Neural cell (in vitro differentiated cells): Measurements from ENCODE around the gene HDAC11. TPM values are rescaled to one million over a fixed set of nuclear protein-coding genes. Genes with fewer than 3 reads are reported as not detected.

Experiments
- H2AFZ ChIP-seq: fragments of 200-600, 300-800 bp; sonication (generic), shearing (Covaris generic); 2 replicates; pipeline ENCODE4 v1.6.0; 2014; ENCODE audit warnings: low read depth, mild to moderate bottlenecking, antibody characterized with exemption, low read length, moderate library complexity
- H3F3A ChIP-seq: fragments of 200-600 bp; shearing (Covaris generic); 2 replicates; pipeline ENCODE4 v1.6.1; 2016; ENCODE audit warnings: mild to moderate bottlenecking, moderate library complexity, mixed read lengths, antibody characterized with exemption, low read length; ENCODE audit not compliant: insufficient read depth, poor library complexity, severe bottlenecking
- H3K27ac ChIP-seq: fragments of 200-600, 300-800 bp; sonication (generic), shearing (Covaris generic); 2 replicates; pipeline ENCODE4 v1.5.1; 2014; ENCODE audit warnings: mild to moderate bottlenecking, low read length, moderate library complexity
- H3K27me3 ChIP-seq: fragments of 300-800, 200-600 bp; sonication (generic), shearing (Covaris generic); 2 replicates; pipeline ENCODE4 v1.6.0; 2014; ENCODE audit warnings: mild to moderate bottlenecking, low read depth, low read length, moderate library complexity; ENCODE audit not compliant: insufficient read depth
- H3K36me3 ChIP-seq: fragments of 300-800, 200-600 bp; sonication (generic), shearing (Covaris generic); 2 replicates; pipeline ENCODE4 v1.5.1; 2014; ENCODE audit warnings: mild to moderate bottlenecking, antibody characterized with exemption, low read length, moderate library complexity; ENCODE audit not compliant: insufficient read depth
- H3K4me2 ChIP-seq: fragments of 300-800, 200-600 bp; sonication (generic), shearing (Covaris generic); 2 replicates; pipeline ENCODE4 v1.6.0; 2014; ENCODE audit warnings: mild to moderate bottlenecking, low read length
- H3K4me3 ChIP-seq: fragments of 300-800, 200-600 bp; sonication (generic), shearing (Covaris generic); 2 replicates; pipeline ENCODE4 v1.5.1; 2014; ENCODE audit warnings: mild to moderate bottlenecking, low read length, moderate library complexity
- H3K79me2 ChIP-seq: fragments of 200-600 bp; shearing (Covaris generic); replicated peaks from 2 replicates; pipeline ENCODE4 v1.6.0; 2014; ENCODE audit warnings: mild to moderate bottlenecking, low read length, moderate library complexity; ENCODE audit not compliant: insufficient read depth
- H3K9ac ChIP-seq: fragments of 300-800, 200-600 bp; sonication (generic), shearing (Covaris generic); 2 replicates; pipeline ENCODE4 v1.6.1; 2016; ENCODE audit warnings: mild to moderate bottlenecking, low read length, mixed read lengths
- H3K9me2 ChIP-seq: fragments of 200-600 bp; shearing (Covaris generic); 2 replicates; pipeline ENCODE4 v1.6.1; 2016; ENCODE audit warnings: mild to moderate bottlenecking, low read length, mixed read lengths; ENCODE audit not compliant: insufficient read depth
- H3K9me3 ChIP-seq: fragments of 200-600, 300-800 bp; sonication (generic), shearing (Covaris generic); 2 replicates; pipeline ENCODE4 v1.6.1; 2016; ENCODE audit warnings: mild to moderate bottlenecking, mixed run types, low read length, moderate library complexity, mixed read lengths
- H4K20me1 ChIP-seq: fragments of 200-600 bp; shearing (Covaris generic); 2 replicates; pipeline ENCODE4 v1.6.1; 2016; ENCODE audit warnings: mild to moderate bottlenecking, mixed run types; ENCODE audit not compliant: insufficient read depth
- EP300 ChIP-seq: fragments of 450-650 bp; conservative IDR thresholded peaks from 2 replicates; pipeline ENCODE4 v1.6.1; 2014; ENCODE audit warnings: antibody characterized with exemption, mild to moderate bottlenecking, moderate library complexity; ENCODE audit not compliant: poor library complexity, severe bottlenecking
- EZH2 ChIP-seq: fragments of 200-600, 300-800 bp; shearing (Covaris generic), sonication (generic); IDR thresholded peaks from 2 replicates; pipeline ENCODE4 v1.6.1; 2014; ENCODE audit warnings: antibody characterized with exemption, low read length, borderline replicate concordance, mild to moderate bottlenecking; ENCODE audit not compliant: insufficient read depth, poor library complexity, severe bottlenecking
- MXI1 ChIP-seq: fragments of 450-650 bp; conservative IDR thresholded peaks from 2 replicates; pipeline ENCODE4 v1.6.1; 2014; ENCODE audit warnings: antibody characterized with exemption, mild to moderate bottlenecking; ENCODE audit not compliant: poor library complexity, severe bottlenecking
- POLR2AphosphoS5 ChIP-seq: IDR thresholded peaks from 2 replicates; pipeline ENCODE4 v1.6.1; 2012
- RAD21 ChIP-seq: fragments of 450-650 bp; conservative IDR thresholded peaks from 2 replicates; pipeline ENCODE4 v1.6.1; 2014; ENCODE audit warnings: antibody characterized with exemption, mild to moderate bottlenecking, moderate library complexity
- SMC3 ChIP-seq: fragments of 450-650 bp; conservative IDR thresholded peaks from 2 replicates; pipeline ENCODE4 v1.6.1; 2014; ENCODE audit warnings: antibody characterized with exemption, mild to moderate bottlenecking, moderate library complexity; ENCODE audit not compliant: poor library complexity
- TAF1 ChIP-seq: IDR thresholded peaks from 2 replicates; pipeline ENCODE4 v1.6.1; 2012; ENCODE audit warnings: low read depth
- polyA plus RNA-seq: library from polyadenylated mRNA; depleted of rRNA; stranded (reverse); fragments of >200 nt; gene quantifications from 2 replicates; pipeline ENCODE4 v1.2.3, GENCODE V29; 2014
- TF ChIP-seq, protein P1 (sequence below): IDR thresholded peaks from 2 replicates; pipeline ENCODE4 v1.6.1; 2012; ENCODE audit warnings: borderline replicate concordance
- TF ChIP-seq, protein P2 (sequence below): fragments of 450-650 bp; IDR thresholded peaks from 2 replicates; pipeline ENCODE4 v1.5.1; 2014; ENCODE audit warnings: antibody characterized with exemption, mild to moderate bottlenecking, moderate library complexity; ENCODE audit not compliant: poor library complexity, severe bottlenecking

The HDAC11 gene
- polyA plus RNA-seq, 1 donor from 2014 or later, result 14.8 TPM

DNA sequence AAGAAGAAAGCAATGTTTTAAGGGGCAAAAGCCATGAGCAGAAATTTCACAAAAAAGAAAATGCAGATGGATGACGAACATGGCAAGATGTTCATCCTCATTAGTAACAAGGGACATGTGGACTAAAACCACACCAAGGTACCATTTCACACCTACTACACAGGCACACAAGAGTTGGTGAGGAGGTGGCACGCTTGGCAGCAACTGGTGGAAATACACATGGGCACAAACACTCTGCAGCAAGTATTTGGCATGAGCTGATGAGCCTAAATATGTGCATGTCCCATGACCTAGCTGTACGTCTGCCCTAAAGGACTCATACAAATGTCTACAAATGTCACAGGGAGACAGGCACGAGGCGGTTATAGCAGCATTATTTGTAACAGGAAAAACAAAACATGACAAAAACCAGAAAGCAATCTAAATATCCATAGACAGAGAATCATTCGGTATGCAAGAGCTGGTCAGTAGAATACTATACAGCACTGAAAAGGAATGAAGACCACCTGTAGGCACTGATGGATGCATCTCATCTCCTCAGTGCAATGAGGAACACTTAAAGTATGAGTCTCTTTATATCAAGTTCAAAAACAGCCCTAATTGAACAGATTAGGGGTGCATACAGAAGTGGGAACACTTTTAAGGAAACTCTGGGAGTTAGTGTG is 57.3 kb downstream of the HDAC11 start:
- no peaks in the 10 kb centered on the region for H3K36me3 ChIP-seq
- no peak for TF ChIP-seq MXI1
- TF ChIP-seq, protein P1, sequence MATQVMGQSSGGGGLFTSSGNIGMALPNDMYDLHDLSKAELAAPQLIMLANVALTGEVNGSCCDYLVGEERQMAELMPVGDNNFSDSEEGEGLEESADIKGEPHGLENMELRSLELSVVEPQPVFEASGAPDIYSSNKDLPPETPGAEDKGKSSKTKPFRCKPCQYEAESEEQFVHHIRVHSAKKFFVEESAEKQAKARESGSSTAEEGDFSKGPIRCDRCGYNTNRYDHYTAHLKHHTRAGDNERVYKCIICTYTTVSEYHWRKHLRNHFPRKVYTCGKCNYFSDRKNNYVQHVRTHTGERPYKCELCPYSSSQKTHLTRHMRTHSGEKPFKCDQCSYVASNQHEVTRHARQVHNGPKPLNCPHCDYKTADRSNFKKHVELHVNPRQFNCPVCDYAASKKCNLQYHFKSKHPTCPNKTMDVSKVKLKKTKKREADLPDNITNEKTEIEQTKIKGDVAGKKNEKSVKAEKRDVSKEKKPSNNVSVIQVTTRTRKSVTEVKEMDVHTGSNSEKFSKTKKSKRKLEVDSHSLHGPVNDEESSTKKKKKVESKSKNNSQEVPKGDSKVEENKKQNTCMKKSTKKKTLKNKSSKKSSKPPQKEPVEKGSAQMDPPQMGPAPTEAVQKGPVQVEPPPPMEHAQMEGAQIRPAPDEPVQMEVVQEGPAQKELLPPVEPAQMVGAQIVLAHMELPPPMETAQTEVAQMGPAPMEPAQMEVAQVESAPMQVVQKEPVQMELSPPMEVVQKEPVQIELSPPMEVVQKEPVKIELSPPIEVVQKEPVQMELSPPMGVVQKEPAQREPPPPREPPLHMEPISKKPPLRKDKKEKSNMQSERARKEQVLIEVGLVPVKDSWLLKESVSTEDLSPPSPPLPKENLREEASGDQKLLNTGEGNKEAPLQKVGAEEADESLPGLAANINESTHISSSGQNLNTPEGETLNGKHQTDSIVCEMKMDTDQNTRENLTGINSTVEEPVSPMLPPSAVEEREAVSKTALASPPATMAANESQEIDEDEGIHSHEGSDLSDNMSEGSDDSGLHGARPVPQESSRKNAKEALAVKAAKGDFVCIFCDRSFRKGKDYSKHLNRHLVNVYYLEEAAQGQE, result no peak
- no peak for TF ChIP-seq SMC3
- TF ChIP-seq RAD21, result no peak
- TF ChIP-seq TAF1, result no peak
- no peak for TF ChIP-seq EZH2
- no peak overlapping the region for H3K4me2 ChIP-seq
- H3K4me3 ChIP-seq, result no peak overlapping the region
- no peaks in the 10 kb centered on the region for H4K20me1 ChIP-seq
- H3K9me3 ChIP-seq, result no peaks in the 10 kb centered on the region
- no peaks in the 10 kb centered on the region for H3F3A ChIP-seq
- no peaks in the 10 kb centered on the region for H3K9me2 ChIP-seq
- no peaks in the 10 kb centered on the region for H3K79me2 ChIP-seq
- H3K27me3 ChIP-seq, result no peaks in the 10 kb centered on the region
- no peak overlapping the region for H3K9ac ChIP-seq
- no peak overlapping the region for H3K27ac ChIP-seq
- H2AFZ ChIP-seq, result no peak overlapping the region

DNA sequence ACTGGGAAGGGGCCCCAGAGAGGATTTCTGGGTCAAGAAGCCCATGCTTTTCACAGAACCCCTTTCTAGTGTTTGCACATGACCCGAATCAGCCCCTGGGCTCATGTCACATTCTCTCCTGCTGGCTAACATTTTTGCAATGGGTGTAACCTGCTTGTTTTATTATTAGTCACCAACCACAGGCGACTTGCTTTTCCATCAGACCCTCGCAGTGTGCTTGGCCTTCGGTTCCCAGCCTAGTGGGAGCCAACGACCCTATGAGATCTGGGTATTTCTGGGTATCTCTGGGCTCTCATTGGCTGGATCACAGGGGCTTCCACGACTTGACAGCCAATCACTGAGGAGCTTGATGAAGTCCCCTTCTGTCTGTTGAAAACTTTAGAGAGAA is 57.8 kb downstream of the HDAC11 start:
- H3K4me3 ChIP-seq, result no peak overlapping the region
- no peaks in the 10 kb centered on the region for H3K9me3 ChIP-seq
- H3K9ac ChIP-seq, result no peak overlapping the region
- H3K36me3 ChIP-seq, result no peaks in the 10 kb centered on the region
- no peaks in the 10 kb centered on the region for H3K9me2 ChIP-seq
- no peaks in the 10 kb centered on the region for H3K27me3 ChIP-seq
- no peak overlapping the region for H2AFZ ChIP-seq
- no peaks in the 10 kb centered on the region for H3K79me2 ChIP-seq
- H3K4me2 ChIP-seq, result no peak overlapping the region
- no peaks in the 10 kb centered on the region for H4K20me1 ChIP-seq
- TF ChIP-seq EZH2 (no peak), POLR2AphosphoS5 (no peak)
- H3F3A ChIP-seq, result no peaks in the 10 kb centered on the region
- H3K27ac ChIP-seq, result no peak overlapping the region

DNA sequence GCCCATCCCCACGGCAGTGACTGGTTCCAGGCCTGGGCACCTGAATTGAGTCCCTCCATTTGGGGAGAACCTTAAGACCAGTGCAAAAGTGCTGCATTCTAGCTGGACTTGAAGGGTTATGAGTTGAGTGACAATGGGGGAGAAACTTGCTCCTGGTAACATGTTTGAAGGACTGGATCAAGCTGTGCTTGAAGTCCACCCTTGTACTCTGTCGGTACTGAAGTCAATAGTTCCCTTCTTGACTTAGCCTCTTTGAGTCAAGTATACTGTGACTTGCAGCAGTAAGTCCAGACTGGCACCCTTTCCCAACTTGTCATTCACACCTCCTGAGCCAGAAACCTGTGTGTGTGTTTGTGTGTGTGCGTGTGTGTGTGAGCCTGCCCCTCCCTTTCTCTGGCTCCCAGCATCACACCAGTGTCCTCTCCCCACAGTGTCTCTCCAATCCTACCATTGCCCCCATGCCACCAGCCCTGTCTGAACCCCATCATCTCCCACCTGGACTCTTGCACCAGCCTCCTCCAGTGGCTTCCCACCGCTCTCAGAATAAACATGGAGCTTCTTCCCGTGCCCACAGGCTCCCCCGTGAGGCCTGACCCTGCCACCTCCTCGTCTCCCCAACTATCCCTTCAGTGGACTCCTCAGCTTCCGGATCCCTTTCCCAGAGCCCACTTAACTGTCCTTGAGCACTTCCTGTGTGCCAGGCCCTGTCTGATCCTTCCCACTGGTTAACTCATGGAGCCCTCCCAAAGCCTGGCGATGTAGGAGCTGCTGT is 58.6 kb downstream of the HDAC11 start:
- no peak for TF ChIP-seq MXI1
- no peak for TF ChIP-seq EZH2
- TF ChIP-seq TAF1, result no peak
- TF ChIP-seq, protein P1, result no peak
- TF ChIP-seq POLR2AphosphoS5, result no peak
- TF ChIP-seq RAD21, result no peak
- no peak for TF ChIP-seq EP300
- TF ChIP-seq, protein P2, sequence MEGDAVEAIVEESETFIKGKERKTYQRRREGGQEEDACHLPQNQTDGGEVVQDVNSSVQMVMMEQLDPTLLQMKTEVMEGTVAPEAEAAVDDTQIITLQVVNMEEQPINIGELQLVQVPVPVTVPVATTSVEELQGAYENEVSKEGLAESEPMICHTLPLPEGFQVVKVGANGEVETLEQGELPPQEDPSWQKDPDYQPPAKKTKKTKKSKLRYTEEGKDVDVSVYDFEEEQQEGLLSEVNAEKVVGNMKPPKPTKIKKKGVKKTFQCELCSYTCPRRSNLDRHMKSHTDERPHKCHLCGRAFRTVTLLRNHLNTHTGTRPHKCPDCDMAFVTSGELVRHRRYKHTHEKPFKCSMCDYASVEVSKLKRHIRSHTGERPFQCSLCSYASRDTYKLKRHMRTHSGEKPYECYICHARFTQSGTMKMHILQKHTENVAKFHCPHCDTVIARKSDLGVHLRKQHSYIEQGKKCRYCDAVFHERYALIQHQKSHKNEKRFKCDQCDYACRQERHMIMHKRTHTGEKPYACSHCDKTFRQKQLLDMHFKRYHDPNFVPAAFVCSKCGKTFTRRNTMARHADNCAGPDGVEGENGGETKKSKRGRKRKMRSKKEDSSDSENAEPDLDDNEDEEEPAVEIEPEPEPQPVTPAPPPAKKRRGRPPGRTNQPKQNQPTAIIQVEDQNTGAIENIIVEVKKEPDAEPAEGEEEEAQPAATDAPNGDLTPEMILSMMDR, result no peak
- no peak for TF ChIP-seq SMC3
- no peaks in the 10 kb centered on the region for H3F3A ChIP-seq
- no peaks in the 10 kb centered on the region for H4K20me1 ChIP-seq
- H3K9me3 ChIP-seq, result no peaks in the 10 kb centered on the region
- no peaks in the 10 kb centered on the region for H3K79me2 ChIP-seq
- no peaks in the 10 kb centered on the region for H3K36me3 ChIP-seq
- H3K27me3 ChIP-seq, result no peaks in the 10 kb centered on the region
- no peak overlapping the region for H3K4me2 ChIP-seq
- no peak overlapping the region for H3K9ac ChIP-seq
- H2AFZ ChIP-seq, result no peak overlapping the region
- H3K9me2 ChIP-seq, result no peaks in the 10 kb centered on the region
- no peak overlapping the region for H3K27ac ChIP-seq
- H3K4me3 ChIP-seq, result no peak overlapping the region
